OCI-LY1 (cell line): ENCODE measurements around the gene DELE1.

Experiments used
- H2AFZ ChIP-seq: fragments of 200-600 bp; sonication (generic), shearing (Covaris generic); 2 replicates; pipeline ENCODE4 v1.6.0; 2014; ENCODE audit warnings: antibody characterized with exemption, mild to moderate bottlenecking, low read length
- H3F3A ChIP-seq: fragments of 200-600 bp; sonication (generic), shearing (Covaris generic); 2 replicates; pipeline ENCODE4 v1.6.0; 2014; ENCODE audit warnings: mild to moderate bottlenecking, antibody characterized with exemption, low read length, moderate library complexity; ENCODE audit not compliant: insufficient read depth
- H3K27ac ChIP-seq: fragments of 200-600 bp; sonication (generic); 2 replicates; pipeline ENCODE4 v1.5.1; 2014; ENCODE audit warnings: low read length, mixed run types, mild to moderate bottlenecking, low read depth; ENCODE audit not compliant: poor library complexity, severe bottlenecking
- H3K27me3 ChIP-seq: fragments of 200-600 bp; sonication (generic); 2 replicates; pipeline ENCODE4 v1.6.0; 2014; ENCODE audit warnings: antibody characterized with exemption, mild to moderate bottlenecking, low read length, moderate library complexity; ENCODE audit not compliant: insufficient read depth
- H3K36me3 ChIP-seq: fragments of 200-600 bp; sonication (generic); 2 replicates; pipeline ENCODE4 v1.6.1; 2014; ENCODE audit warnings: mild to moderate bottlenecking, antibody characterized with exemption, low read length, moderate library complexity, mixed read lengths; ENCODE audit not compliant: insufficient read depth
- H3K4me1 ChIP-seq: fragments of 200-600 bp; sonication (generic); 2 replicates; pipeline ENCODE4 v1.5.1; 2014; ENCODE audit warnings: mild to moderate bottlenecking, low read length, moderate library complexity; ENCODE audit not compliant: insufficient read depth, severe bottlenecking
- H3K4me2 ChIP-seq: fragments of 200-600 bp; sonication (generic), shearing (Covaris generic); 2 replicates; pipeline ENCODE4 v1.6.1; 2014; ENCODE audit warnings: low read length
- H3K4me3 ChIP-seq: fragments of 200-600 bp; sonication (generic); 2 replicates; pipeline ENCODE4 v1.5.1; 2014; ENCODE audit warnings: low read length, low read depth, mild to moderate bottlenecking, mixed read lengths; ENCODE audit not compliant: poor library complexity, severe bottlenecking
- H3K79me2 ChIP-seq: fragments of 200-600 bp; shearing (Covaris generic); 2 replicates; pipeline ENCODE4 v1.6.1; 2016; ENCODE audit warnings: mixed run types, low read length, mixed read lengths; ENCODE audit not compliant: insufficient read depth
- H3K9ac ChIP-seq: fragments of 200-600 bp; sonication (generic), shearing (Covaris generic); 2 replicates; pipeline ENCODE4 v1.6.1; 2014; ENCODE audit warnings: mild to moderate bottlenecking, low read length, mixed read lengths
- H3K9me2 ChIP-seq: fragments of 200-600 bp; sonication (generic), shearing (Covaris generic); 2 replicates; pipeline ENCODE4 v1.6.1; 2014; ENCODE audit warnings: low read depth, mild to moderate bottlenecking, low read length, mixed read lengths
- H3K9me3 ChIP-seq: fragments of 200-600 bp; shearing (Covaris generic); 2 replicates; pipeline ENCODE4 v1.6.1; 2014; ENCODE audit warnings: low read length, mixed read lengths
- H4K20me1 ChIP-seq: fragments of 200-600 bp; sonication (generic), shearing (Covaris generic); 2 replicates; pipeline ENCODE4 v1.6.0; 2016; ENCODE audit warnings: mild to moderate bottlenecking, low read length; ENCODE audit not compliant: insufficient read depth
- EZH2 ChIP-seq: fragments of 200-600 bp; sonication (generic), shearing (Covaris generic); IDR thresholded peaks from 2 replicates; pipeline ENCODE4 v1.8.0; 2017; ENCODE audit warnings: borderline replicate concordance, mixed run types, mild to moderate bottlenecking, antibody characterized with exemption, low read length, moderate library complexity, mixed read lengths
- TF ChIP-seq, protein P1 (sequence below): fragments of 200-600 bp; sonication (generic), shearing (Covaris generic); IDR thresholded peaks from 2 replicates; pipeline ENCODE4 v1.5.1; 2017; ENCODE audit warnings: mild to moderate bottlenecking, antibody characterized with exemption, low read length, moderate library complexity, mixed read lengths

Gene DELE1

DNA sequence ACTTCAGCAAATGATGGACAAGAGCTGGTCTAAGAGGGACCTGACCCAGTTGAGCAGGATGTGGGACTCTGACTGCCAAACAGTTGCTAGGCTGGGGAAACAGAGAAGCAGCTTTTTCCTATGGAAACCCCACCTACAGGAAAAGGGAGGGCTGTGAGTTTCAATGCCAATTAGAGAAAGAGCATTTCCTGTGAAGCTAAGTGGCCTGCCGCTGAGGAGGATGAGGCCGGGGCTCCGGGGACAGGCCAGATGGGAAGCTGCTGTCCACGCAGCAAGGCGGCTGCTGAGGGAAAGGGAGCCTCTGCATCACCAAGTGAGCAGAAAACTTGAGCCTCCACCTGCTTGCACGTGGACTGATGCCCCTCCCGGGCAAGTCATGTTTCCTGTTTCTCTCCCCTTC is 34.4 kb downstream of the DELE1 start, which contains the start of gene PCDH12:
Gene PCDH12, minus strand, starts transcription at position 90 of the 400 bp plus-strand sequence. CDS start 351 bp downstream, outside the sequence.
- peaks cover 12% of the 10 kb centered on the region for H3K4me1 ChIP-seq
- H3K27me3 ChIP-seq, result no peaks in the 10 kb centered on the region; the same call in 1 of the 2 replicates
- TF ChIP-seq, protein P1, sequence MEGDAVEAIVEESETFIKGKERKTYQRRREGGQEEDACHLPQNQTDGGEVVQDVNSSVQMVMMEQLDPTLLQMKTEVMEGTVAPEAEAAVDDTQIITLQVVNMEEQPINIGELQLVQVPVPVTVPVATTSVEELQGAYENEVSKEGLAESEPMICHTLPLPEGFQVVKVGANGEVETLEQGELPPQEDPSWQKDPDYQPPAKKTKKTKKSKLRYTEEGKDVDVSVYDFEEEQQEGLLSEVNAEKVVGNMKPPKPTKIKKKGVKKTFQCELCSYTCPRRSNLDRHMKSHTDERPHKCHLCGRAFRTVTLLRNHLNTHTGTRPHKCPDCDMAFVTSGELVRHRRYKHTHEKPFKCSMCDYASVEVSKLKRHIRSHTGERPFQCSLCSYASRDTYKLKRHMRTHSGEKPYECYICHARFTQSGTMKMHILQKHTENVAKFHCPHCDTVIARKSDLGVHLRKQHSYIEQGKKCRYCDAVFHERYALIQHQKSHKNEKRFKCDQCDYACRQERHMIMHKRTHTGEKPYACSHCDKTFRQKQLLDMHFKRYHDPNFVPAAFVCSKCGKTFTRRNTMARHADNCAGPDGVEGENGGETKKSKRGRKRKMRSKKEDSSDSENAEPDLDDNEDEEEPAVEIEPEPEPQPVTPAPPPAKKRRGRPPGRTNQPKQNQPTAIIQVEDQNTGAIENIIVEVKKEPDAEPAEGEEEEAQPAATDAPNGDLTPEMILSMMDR, result no peak
- TF ChIP-seq EZH2, result no peak
- no peaks in the 10 kb centered on the region for H3K9me2 ChIP-seq
- H3K27ac ChIP-seq, result no peak within 1 kb of the TSS
- H3K79me2 ChIP-seq, result no peaks in the 10 kb centered on the region
- H3K9me3 ChIP-seq, result no peaks in the 10 kb centered on the region
- no peak within 1 kb of the TSS for H3K9ac ChIP-seq
- no peak within 1 kb of the TSS for H3K4me3 ChIP-seq
- no peak within 1 kb of the TSS for H2AFZ ChIP-seq
- H4K20me1 ChIP-seq, result no peaks in the 10 kb centered on the region
- no peaks in the 10 kb centered on the region for H3K36me3 ChIP-seq
- H3K4me2 ChIP-seq, result no peak within 1 kb of the TSS
- no peaks in the 10 kb centered on the region for H3F3A ChIP-seq

DNA sequence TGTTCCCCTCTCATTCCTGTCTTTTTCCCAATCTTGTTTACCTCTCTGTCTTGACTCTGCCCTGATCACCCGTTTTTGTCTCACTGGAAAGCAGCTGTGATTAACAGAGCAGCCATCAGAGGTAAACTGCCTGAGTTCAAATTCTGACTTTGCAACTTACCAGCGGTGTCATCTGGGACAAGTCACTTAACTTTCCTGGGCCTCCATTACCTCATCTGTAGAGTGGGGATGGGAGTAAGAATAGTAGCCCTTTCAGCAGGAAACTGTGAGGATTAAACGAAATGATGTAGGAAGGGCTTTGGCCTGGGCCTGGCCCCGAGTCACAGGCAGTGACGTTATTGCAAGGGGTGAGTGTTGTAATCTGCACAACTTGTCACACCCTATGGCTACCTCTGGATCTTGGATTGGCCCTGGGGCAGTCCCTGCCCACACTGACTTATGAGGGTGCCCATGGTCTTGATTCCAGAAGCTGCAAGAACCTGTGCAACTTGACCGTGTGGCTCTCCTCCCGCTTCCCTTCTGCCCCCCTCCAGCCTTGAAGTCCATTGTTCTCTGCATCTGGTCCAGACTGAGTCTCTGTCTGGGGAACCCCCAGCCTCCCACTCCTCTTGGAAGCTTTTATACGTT is 35.0 kb downstream of the DELE1 start:
- Histone ChIP-seq H3K27me3 (no peaks in the 10 kb centered on the region; the same call in 1 of the 2 replicates), H4K20me1 (no peaks in the 10 kb centered on the region), H3K79me2 (no peaks in the 10 kb centered on the region), H3K4me2 (no peak overlapping the region), H3F3A (no peaks in the 10 kb centered on the region), H3K4me1 (peaks cover 12% of the 10 kb centered on the region), H2AFZ (no peak overlapping the region), H3K9me2 (no peaks in the 10 kb centered on the region), H3K9me3 (no peaks in the 10 kb centered on the region), H3K4me3 (no peak overlapping the region), H3K36me3 (no peaks in the 10 kb centered on the region), H3K9ac (no peak overlapping the region), H3K27ac (no peak overlapping the region)
- no peak for TF ChIP-seq EZH2
- TF ChIP-seq, protein P1, result no peak

DNA sequence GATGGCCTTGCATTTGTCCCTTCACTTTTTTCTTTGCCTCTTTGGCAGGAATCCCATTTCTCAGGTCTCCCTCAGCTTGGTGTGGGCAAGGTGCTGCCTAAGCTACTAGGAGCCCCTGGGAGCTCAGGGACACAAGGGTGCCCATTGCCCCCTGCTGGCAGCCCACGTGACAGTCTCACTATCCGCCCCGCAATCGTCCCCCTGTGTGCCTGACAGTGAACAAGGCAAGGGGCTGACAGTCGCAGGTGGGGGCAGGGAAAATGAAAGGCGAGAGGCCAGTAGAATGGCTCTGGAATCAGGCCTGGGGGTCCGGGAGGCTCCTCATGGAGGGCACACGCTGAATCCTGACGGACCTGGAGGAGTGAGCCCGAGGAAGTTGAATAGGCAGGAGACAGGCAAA is 36.3 kb downstream of the DELE1 start:
- Histone ChIP-seq H3K4me3 (no peak overlapping the region), H3K79me2 (no peaks in the 10 kb centered on the region), H3K27me3 (no peaks in the 10 kb centered on the region; the same call in 1 of the 2 replicates), H3K4me2 (no peak overlapping the region), H3K9me3 (no peaks in the 10 kb centered on the region), H3K27ac (no peak overlapping the region), H3K9me2 (no peaks in the 10 kb centered on the region), H3K4me1 (peaks cover 12% of the 10 kb centered on the region), H3F3A (no peaks in the 10 kb centered on the region), H2AFZ (no peak overlapping the region), H3K36me3 (no peaks in the 10 kb centered on the region), H4K20me1 (no peaks in the 10 kb centered on the region), H3K9ac (no peak overlapping the region)
- TF ChIP-seq, protein P1, result peak; percentile 41
- no peak for TF ChIP-seq EZH2
